ENCODE results near the gene MBNL1.

Gene MBNL1

GRCh38 chr3:152457500-152458375 is 189.0 kb downstream of the MBNL1 start:
- DNase-seq = no peak

GRCh38 chr3:152458376-152459117 is 189.8 kb downstream of the MBNL1 start:
- no peak for DNase-seq

- DNase-seq = no peak
Observed at GRCh38 chr3:152459118-152459515, 190.4 kb downstream of the MBNL1 start.

DNA sequence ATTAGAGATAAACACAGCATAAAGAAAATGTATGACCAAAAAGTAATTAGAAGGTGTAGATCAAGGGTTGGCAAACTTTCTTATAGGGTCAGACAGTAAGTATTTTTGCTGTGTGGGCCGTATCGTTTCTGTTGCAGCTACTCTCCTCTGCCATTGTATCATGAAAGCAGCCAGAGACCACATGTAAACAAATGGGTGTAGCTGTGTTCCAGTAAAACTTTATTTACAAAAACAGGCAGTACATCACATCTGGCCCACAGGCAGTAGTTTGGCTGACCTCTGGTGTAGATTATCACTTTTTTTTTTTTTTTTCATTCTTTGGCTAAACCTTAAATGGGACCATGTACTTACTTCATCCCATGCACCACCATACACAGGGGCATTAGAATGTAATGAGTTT is 190.8 kb downstream of the MBNL1 start:
- DNase-seq = no peak

DNA sequence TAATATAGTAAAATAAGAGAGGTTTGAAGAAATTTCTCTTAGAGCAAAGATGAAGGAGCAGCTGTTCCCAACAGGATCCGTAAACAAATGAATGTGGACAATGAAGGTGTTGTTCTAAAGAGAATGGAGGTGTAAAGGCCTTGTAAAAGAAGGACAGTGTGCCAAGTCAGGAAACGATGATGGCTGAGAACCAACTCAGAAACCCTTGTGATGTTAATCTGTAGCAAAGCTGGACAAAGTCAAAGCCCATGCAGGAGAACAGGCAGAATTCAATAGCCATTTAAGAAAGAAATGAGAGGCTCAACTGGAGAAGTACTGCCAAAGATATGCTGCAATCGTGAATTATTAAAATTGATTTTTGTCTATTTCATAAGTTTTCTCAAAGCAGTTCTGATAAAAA is 192.2 kb downstream of the MBNL1 start:
- no peak for DNase-seq

DNA sequence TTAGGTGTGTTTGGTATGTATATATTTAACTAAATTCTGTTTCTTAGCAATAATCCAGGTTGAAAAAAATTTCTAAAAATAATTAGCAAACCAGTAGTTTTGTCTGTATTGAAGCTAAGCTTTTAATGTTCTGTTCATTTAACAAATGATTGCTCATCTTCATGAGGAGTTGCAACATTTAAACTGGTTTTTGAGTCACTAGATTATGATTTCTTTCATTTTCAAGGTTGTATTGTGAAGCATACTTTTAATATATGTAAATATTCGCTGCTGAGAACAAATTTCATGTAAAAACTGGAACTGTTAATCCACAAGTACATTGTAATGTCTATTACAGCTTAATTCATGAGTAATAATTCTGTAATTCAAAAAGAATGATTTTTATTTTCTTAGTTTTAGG is 192.7 kb downstream of the MBNL1 start:
- no peak for DNase-seq

GRCh38 chr3:152466784-152467183 is 198.1 kb downstream of the MBNL1 start:
- no peak for DNase-seq

DNA sequence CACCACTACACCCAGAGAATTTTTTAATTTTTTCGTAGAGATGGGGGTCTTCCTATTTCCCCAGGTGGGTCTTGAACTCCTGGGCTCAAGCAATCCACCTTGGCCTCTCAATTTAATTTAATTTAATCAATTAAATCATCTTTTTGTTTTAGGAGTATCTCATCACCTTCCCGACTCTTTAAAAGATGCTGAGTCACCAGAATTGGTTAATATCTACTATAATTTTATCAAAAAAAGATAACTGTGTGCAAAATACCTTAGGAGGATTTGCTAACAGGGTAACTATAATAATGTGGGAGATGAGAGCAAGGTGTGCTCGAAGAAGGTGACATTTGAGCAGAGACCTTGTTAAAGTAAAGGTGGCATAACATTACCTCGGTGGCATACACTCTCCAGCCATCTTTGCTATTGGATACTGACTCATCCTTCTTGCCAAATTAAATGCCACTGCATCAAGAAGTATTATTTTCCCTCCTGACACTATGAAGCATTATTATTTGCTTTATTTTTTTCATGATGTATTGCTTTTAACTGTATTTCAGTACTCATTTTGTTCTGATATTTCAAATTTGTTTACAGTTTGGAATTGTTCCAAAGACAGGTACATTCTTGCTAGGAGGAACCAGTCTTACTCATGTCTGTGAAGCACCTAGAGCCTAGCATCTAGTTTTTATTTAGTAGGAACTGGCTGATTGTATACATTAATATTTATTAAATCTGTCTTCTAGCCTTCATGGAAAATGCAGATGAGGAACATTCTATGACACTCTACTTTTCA is 200.7 kb downstream of the MBNL1 start:
- DNase-seq = no peak

- no peak for DNase-seq
Observed at GRCh38 chr3:152470095-152470494, 201.4 kb downstream of the MBNL1 start.

GRCh38 chr3:152470893-152471292 is 202.2 kb downstream of the MBNL1 start:
- DNase-seq = no peak

GRCh38 chr3:152471814-152472671 is 203.3 kb downstream of the MBNL1 start:
- DNase-seq = no peak

DNA sequence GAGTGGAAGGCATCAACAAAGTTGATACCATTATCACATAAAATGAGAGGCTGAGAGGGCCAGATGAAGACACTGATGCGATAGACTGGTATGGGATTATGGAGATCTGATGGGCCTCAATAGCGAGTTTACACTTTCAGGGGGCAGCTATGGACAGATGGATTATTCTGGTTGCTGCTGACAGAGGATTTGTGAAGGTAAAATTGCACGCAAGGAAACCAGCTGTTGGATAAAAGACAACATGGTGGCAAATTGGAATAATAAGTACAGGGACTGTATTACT is 203.9 kb downstream of the MBNL1 start:
- DNase-seq = no peak

DNA sequence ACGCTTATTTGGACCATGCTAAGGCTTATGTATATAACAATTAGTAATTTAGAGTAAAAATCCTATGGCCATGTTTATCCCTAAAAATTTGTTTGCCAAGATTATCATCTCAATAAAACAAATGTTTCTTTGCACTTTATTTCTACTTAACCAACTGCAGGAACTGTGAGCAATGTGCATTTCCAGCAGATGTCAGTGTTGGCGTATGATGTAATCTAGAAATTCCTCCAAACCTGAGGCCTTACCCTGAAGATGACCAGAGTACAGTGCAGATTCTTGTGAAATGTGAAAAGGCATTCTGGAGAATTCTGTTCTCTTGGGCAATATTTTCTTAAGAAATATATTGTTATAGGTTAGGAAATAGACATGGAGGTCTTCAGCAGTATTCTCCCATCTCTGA is 205.9 kb downstream of the MBNL1 start:
- DNase-seq = no peak

DNA sequence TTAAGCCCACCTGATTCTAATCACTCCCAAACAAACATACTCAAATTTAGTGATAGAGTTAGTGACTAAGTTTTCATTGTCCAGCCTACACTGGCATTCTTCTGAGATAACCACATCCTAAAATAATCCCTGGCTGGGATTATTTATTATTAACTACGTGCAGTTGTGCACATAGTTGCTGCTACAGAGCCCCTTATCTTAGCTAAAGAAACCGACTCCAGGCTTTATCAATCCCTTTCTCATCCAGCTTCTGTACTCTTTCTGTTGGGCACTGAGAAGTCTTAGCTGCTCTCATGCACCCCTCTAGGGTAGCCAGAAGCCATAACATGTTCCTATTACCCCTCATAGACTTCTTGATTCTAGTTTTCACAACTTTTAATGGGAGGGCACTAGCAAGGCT is 208.7 kb downstream of the MBNL1 start:
- no peak for DNase-seq

DNA sequence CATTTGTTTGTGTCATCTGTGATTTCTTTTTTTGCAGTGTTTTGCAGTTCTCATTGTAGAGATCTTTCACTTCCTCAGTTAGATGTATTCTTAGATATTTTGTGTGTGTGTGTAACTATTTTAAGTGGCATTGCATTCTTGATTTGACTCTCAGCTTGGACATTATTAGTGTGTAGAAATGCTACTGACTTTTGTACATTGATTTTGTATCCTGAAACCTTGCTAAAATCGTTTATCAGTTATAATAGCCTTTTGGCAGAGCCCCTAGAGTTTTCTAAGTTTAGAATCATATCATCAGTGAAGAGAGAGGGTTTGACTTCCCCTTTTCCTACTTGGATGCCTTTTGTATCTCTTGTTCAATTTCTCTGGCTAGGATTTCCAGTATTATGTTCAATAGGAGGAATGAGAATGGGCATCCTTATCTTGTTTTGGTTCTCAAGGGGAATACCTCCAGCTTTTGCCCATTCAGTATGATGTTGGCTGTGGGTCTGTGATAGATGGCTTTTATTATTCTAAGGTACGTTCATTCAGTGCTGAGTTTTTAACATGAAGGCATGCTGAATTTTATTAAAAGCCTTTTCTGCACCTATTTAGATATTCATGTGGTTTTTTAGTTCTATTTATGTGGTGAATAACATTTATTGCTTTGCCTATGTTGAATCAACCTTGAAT is 211.7 kb downstream of the MBNL1 start:
- no peak for DNase-seq

DNA sequence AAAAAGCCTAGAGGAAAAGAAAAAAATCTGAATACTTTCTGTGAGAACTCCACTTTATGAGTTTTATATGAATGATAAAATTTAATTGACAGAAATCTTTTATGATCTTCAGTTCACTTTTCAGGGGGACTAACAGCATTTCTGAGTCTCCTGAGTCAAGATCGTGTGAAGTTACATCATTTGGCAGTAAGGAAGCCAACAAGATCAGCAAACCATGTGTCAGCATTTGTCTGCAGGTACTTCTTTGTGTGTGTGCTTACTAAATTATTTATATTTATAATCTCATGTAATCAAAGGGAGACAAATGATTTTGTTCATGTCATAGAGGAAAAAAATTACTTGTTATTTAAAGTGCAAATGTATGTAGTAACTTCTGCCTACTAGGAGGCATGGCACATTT is 217.6 kb downstream of the MBNL1 start:
- DNase-seq = no peak

DNA sequence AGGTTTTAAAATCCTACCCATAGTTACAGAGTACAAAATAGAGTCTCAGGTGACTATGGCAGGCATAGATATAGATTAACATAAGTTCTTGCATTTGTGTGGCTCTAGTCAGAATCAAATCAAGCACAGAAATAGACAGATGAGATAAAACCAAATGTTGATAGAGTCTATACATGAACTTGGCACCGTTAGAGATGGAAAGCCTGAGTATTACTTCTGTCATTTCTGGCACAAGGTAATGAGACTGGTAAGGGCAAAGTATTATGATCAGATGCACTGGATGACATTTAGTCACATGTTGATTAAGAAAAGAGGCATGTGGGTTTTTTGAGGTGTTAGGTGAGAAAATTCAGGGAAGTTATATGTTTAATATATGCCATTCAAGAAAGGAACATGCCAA is 219.7 kb downstream of the MBNL1 start:
- no peak for DNase-seq

- no peak for DNase-seq
Observed at GRCh38 chr3:152491922-152492321, 223.2 kb downstream of the MBNL1 start.

GRCh38 chr3:152496286-152496685 is 227.6 kb downstream of the MBNL1 start:
- no peak for DNase-seq

DNA sequence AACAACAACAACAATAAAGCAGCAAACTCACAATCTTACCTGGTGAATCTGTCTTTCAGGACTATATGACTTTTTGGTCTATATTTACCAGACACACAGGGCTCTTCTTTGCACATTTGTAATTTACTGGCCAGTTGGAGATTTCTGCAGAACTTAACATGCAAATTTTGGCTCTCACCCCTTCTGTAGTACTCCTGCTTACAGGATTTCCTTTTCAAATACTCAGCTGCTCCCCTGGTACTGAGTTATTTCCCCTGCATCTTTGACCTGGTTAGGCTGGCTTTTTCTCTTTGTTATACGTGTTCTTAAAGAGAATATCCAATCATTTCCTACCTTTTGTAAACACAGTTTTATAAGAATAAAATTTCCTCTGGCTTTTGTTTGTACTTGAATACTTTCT is 228.0 kb downstream of the MBNL1 start:
- no peak for DNase-seq

- no peak for DNase-seq
Observed at GRCh38 chr3:152497457-152497856, 228.7 kb downstream of the MBNL1 start.

DNA sequence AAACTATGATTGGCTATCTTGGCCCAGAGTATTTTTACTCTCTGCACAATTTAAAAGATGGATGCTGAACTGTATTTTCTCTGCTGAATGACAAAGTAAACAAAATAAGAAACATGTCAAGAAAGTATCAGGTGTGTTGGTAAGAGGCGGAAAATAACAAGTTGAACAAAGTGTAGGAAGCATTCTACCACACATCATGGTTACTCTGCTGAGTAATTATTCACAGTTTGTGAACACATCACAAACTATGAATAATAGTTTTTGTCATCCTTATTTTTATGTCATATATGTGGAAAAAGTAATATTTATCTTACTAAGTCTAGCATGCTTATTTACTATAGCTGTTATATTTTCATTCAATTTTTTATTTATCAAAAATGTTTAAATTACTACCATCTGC is 229.2 kb downstream of the MBNL1 start:
- DNase-seq = no peak

All from NCI-H1417 treated with DMSO at 0.1 percent for 48 hours (cell line).